H9 (cell line): ENCODE data around the gene EFCAB14. TPM values are rescaled to one million over a fixed set of nuclear protein-coding genes. Genes with fewer than 3 reads are reported as not detected.

ENCODE experiments used
- DNase-seq: peaks from one replicate; pipeline ENCODE4 v3.0.0-alpha.2; 2017
- H2AFZ ChIP-seq: one replicate; pipeline ENCODE4 v1.6.1; 2013; ENCODE audit warnings: mild to moderate bottlenecking, low read length, control low read depth, moderate library complexity
- H2AK5ac ChIP-seq: 2 replicates; pipeline ENCODE4 v1.6.1; 2013; ENCODE audit warnings: low read length, control low read depth, mixed read lengths; ENCODE audit not compliant: insufficient read length
- H2BK120ac ChIP-seq: one replicate; pipeline ENCODE4 v1.6.1; 2013; ENCODE audit warnings: low read depth, mild to moderate bottlenecking, low read length, control low read depth, inconsistent platforms; ENCODE audit not compliant: poor library complexity, severe bottlenecking
- H2BK12ac ChIP-seq: 2 replicates; pipeline ENCODE4 v1.6.1; 2013; ENCODE audit warnings: low read length, control low read depth, mixed read lengths, low read depth; ENCODE audit not compliant: insufficient read length
- H2BK15ac ChIP-seq: 2 replicates; pipeline ENCODE4 v1.6.1; 2013; ENCODE audit warnings: low read depth, low read length, control low read depth
- H2BK20ac ChIP-seq: one replicate; pipeline ENCODE4 v1.6.1; 2013; ENCODE audit warnings: low read depth, mild to moderate bottlenecking, low read length, control low read depth, inconsistent platforms; ENCODE audit not compliant: poor library complexity, severe bottlenecking
- H2BK5ac ChIP-seq: 2 replicates; pipeline ENCODE4 v1.6.1; 2013; ENCODE audit warnings: low read length, control low read depth, mixed read lengths; ENCODE audit not compliant: insufficient read length
- H3K14ac ChIP-seq: 2 replicates; pipeline ENCODE4 v1.6.1; 2013; ENCODE audit warnings: low read length, control low read depth; ENCODE audit not compliant: insufficient read depth
- H3K18ac ChIP-seq: 2 replicates; pipeline ENCODE4 v1.6.1; 2013; ENCODE audit warnings: low read depth, mild to moderate bottlenecking, mixed read lengths, low read length, control low read depth; ENCODE audit not compliant: insufficient read length
- H3K23ac ChIP-seq: 2 replicates; pipeline ENCODE4 v1.6.1; 2013; ENCODE audit warnings: low read length, control low read depth, mixed read lengths, low read depth; ENCODE audit not compliant: insufficient read length
- H3K23me2 ChIP-seq: 2 replicates; pipeline ENCODE4 v1.6.1; 2013; ENCODE audit warnings: low read depth, mild to moderate bottlenecking, mixed read lengths, low read length, control low read depth; ENCODE audit not compliant: insufficient read length, poor library complexity, severe bottlenecking
- H3K27ac ChIP-seq: 2 replicates; pipeline ENCODE4 v1.5.1; 2013; ENCODE audit warnings: low read length, control low read depth, mixed read lengths, low read depth; ENCODE audit not compliant: insufficient read length
- H3K27me3 ChIP-seq: 2 replicates; pipeline ENCODE4 v1.6.1; 2013; ENCODE audit warnings: low read length, control low read depth, inconsistent platforms; ENCODE audit not compliant: insufficient read depth
- H3K4ac ChIP-seq: 2 replicates; pipeline ENCODE4 v1.6.1; 2013; ENCODE audit warnings: low read depth, mild to moderate bottlenecking, control low read depth, inconsistent platforms, low read length, moderate library complexity
- H3K4me1 ChIP-seq: 2 replicates; pipeline ENCODE4 v1.6.1; 2013; ENCODE audit warnings: low read length, control low read depth, inconsistent platforms; ENCODE audit not compliant: insufficient read depth
- H3K4me2 ChIP-seq: 2 replicates; pipeline ENCODE4 v1.6.1; 2013; ENCODE audit warnings: low read length, control low read depth, mixed read lengths; ENCODE audit not compliant: insufficient read length, insufficient read depth
- H3K56ac ChIP-seq: 2 replicates; pipeline ENCODE4 v1.6.1; 2013; ENCODE audit warnings: low read depth, mild to moderate bottlenecking, mixed read lengths, low read length, control low read depth; ENCODE audit not compliant: insufficient read length
- H3K79me1 ChIP-seq: 2 replicates; pipeline ENCODE4 v1.6.1; 2013; ENCODE audit warnings: low read depth, mild to moderate bottlenecking, moderate library complexity, low read length, control low read depth, inconsistent platforms; ENCODE audit not compliant: insufficient read depth, poor library complexity, severe bottlenecking
- H3K79me2 ChIP-seq: 2 replicates; pipeline ENCODE4 v1.6.1; 2013; ENCODE audit warnings: low read length, control low read depth, inconsistent platforms; ENCODE audit not compliant: insufficient read depth
- H3K9ac ChIP-seq: 2 replicates; pipeline ENCODE4 v1.6.1; 2013; ENCODE audit warnings: low read length, control low read depth, mixed read lengths; ENCODE audit not compliant: insufficient read length; ENCODE audit errors: extremely low read depth
- H3K9me3 ChIP-seq: one replicate; pipeline ENCODE4 v1.6.1; 2013; ENCODE audit warnings: low read depth, low read length, inconsistent platforms; ENCODE audit not compliant: control insufficient read depth
- H3T11ph ChIP-seq: one replicate; pipeline ENCODE4 v1.6.1; 2013; ENCODE audit warnings: mild to moderate bottlenecking, low read length, control low read depth, inconsistent platforms
- H4K20me1 ChIP-seq: one replicate; pipeline ENCODE4 v1.6.1; 2013; ENCODE audit not compliant: control insufficient read depth, insufficient read length, insufficient read depth
- H4K5ac ChIP-seq: 2 replicates; pipeline ENCODE4 v1.6.1; 2013; ENCODE audit warnings: low read depth, mild to moderate bottlenecking, mixed read lengths, low read length, control low read depth; ENCODE audit not compliant: insufficient read length
- H4K8ac ChIP-seq: replicated peaks from 2 replicates; pipeline ENCODE4 v1.6.1; 2013; ENCODE audit warnings: low read length, control low read depth, mixed read lengths, low read depth; ENCODE audit not compliant: insufficient read length
- H4K91ac ChIP-seq: 2 replicates; pipeline ENCODE4 v1.6.1; 2013; ENCODE audit warnings: low read depth, mild to moderate bottlenecking, moderate library complexity, mixed read lengths, low read length, control low read depth; ENCODE audit not compliant: insufficient read length
- H3K27ac Mint-ChIP-seq, 3 experiments: 2 replicates in 2 of 3; 3 replicates in 1 of 3; pipeline ENCODE4 v1.8.0; 2020 to 2021; ENCODE audit warnings: mixed read lengths in 3 of 3, mild to moderate bottlenecking in 1 of 3, moderate library complexity in 1 of 3
- H3K27me3 Mint-ChIP-seq: 2 replicates; pipeline ENCODE4 v1.8.0; 2021; ENCODE audit warnings: low read depth, mild to moderate bottlenecking, moderate library complexity, mixed read lengths
- H3K36me3 Mint-ChIP-seq, 3 experiments: 2 replicates in 2 of 3; 3 replicates in 1 of 3; pipeline ENCODE4 v1.8.0; 2020 to 2021; ENCODE audit warnings: low read depth in 3 of 3, mixed read lengths in 3 of 3; ENCODE audit not compliant: insufficient read depth in 1 of 3
- H3K4me1 Mint-ChIP-seq, 2 experiments: 2 replicates each; pipeline ENCODE4 v1.8.0; 2020; ENCODE audit warnings: mixed read lengths in 2 of 2
- H3K4me3 Mint-ChIP-seq, 2 experiments: 2 replicates in 1 of 2; 3 replicates in 1 of 2; pipeline ENCODE4 v1.8.0; 2020 to 2021; ENCODE audit warnings: mild to moderate bottlenecking in 2 of 2, mixed read lengths in 2 of 2, moderate library complexity in 1 of 2
- H3K9me3 Mint-ChIP-seq, 2 experiments: 2 replicates in 1 of 2; 3 replicates in 1 of 2; pipeline ENCODE4 v1.8.0; 2020; ENCODE audit warnings: mild to moderate bottlenecking in 2 of 2, mixed read lengths in 2 of 2, moderate library complexity in 1 of 2
- WGBS: extraction: QIAGEN DNeasy Blood & Tissue Kit; methylation state at CpG from one replicate; pipeline ENCODE4 v1.1.7; 2013; ENCODE audit warnings: missing lambda C conversion rate, low lambda C conversion rate, mixed read lengths; ENCODE audit not compliant: insufficient read length; ENCODE audit errors: extremely low coverage; 5-methylcytosine and 5-hydroxymethylcytosine counted together
- total RNA-seq: library from RNA; stranded (reverse); gene quantifications from 2 replicates; pipeline ENCODE4 v1.2.1, GENCODE V29; 2021
- TF ChIP-seq, protein P1 (sequence below): fragments of 200-600 bp; sonication (generic); conservative IDR thresholded peaks from 3 replicates; pipeline ENCODE4 v1.8.0; 2021; ENCODE audit warnings: antibody characterized with exemption, mild to moderate bottlenecking

Gene EFCAB14
- total RNA-seq, 1 experiment from 2014 or later = 42.2 TPM

DNA sequence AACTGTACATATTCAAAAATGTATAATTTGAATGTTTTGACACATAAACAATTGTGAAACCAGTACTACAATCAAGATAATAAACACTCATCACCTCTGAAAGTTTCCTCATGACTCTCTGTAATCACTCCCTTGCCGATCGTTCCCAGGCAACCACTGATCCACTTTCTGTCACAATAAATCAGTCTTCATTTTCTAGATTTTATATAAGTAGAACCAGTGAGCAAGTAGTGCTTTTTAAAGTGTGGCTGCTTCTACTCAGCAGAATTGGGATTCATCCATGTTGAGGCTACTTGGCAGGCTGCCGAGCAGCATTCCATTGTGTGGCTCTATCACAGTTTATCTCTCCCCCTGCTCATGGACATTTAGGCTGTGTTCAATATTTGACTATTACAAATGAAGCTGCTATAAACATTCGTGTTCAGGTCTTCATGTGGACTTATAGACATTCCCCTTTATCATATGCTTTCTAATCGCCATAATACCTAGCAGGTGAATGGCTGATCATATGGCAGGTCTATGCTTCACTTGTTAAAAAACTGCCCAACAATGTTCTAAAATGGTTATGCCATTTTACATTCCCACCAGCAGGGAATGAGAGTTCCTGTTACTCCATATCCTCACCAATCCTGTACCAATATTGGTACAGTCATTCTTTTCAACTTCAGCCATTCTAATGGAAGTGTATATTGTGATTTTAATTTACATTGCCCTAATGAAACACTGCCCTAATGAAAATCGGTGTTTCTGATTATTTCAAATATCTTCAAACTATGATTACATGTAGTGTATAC lies 26.7 kb downstream of the EFCAB14 start:
- H3K4me3 Mint-ChIP-seq = no peak overlapping the region
- H2AFZ ChIP-seq = no peak overlapping the region
- H3K23me2 ChIP-seq = no peaks in the 10 kb centered on the region
- H2AK5ac ChIP-seq = no peak overlapping the region
- no peak overlapping the region for H4K8ac ChIP-seq
- no peak overlapping the region for H2BK5ac ChIP-seq
- no peak overlapping the region for H3K27ac ChIP-seq
- H3K79me2 ChIP-seq = no peaks in the 10 kb centered on the region
- no peak overlapping the region for H3T11ph ChIP-seq
- H3K27ac Mint-ChIP-seq = no peak overlapping the region
- H3K4me1 ChIP-seq = no peaks in the 10 kb centered on the region
- no peak overlapping the region for H3K4ac ChIP-seq
- no peak overlapping the region for H2BK20ac ChIP-seq
- TF ChIP-seq, protein P1, sequence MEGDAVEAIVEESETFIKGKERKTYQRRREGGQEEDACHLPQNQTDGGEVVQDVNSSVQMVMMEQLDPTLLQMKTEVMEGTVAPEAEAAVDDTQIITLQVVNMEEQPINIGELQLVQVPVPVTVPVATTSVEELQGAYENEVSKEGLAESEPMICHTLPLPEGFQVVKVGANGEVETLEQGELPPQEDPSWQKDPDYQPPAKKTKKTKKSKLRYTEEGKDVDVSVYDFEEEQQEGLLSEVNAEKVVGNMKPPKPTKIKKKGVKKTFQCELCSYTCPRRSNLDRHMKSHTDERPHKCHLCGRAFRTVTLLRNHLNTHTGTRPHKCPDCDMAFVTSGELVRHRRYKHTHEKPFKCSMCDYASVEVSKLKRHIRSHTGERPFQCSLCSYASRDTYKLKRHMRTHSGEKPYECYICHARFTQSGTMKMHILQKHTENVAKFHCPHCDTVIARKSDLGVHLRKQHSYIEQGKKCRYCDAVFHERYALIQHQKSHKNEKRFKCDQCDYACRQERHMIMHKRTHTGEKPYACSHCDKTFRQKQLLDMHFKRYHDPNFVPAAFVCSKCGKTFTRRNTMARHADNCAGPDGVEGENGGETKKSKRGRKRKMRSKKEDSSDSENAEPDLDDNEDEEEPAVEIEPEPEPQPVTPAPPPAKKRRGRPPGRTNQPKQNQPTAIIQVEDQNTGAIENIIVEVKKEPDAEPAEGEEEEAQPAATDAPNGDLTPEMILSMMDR = no peak; the same call in 2 of the 3 replicates
- peaks cover 13 to 63% (median 53%) of the 10 kb centered on the region in 3 experiments; a peak in 6 of 7 replicates for H3K36me3 Mint-ChIP-seq
- no peaks in the 10 kb centered on the region for H3K4me1 Mint-ChIP-seq
- H2BK15ac ChIP-seq = no peak overlapping the region
- no peak overlapping the region for H2BK12ac ChIP-seq
- H3K14ac ChIP-seq = no peak overlapping the region
- H3K9me3 Mint-ChIP-seq = no peaks in the 10 kb centered on the region
- no CpG with 5 or more reads among the region's 6 CpGs for WGBS
- no peaks in the 10 kb centered on the region for H3K27me3 ChIP-seq
- H2BK120ac ChIP-seq = no peak overlapping the region
- no peak overlapping the region for H3K9ac ChIP-seq
- H3K9me3 ChIP-seq = no peaks in the 10 kb centered on the region
- no peaks in the 10 kb centered on the region for H3K27me3 Mint-ChIP-seq
- H3K4me2 ChIP-seq = no peak overlapping the region
- H4K20me1 ChIP-seq = no peaks in the 10 kb centered on the region
- H3K79me1 ChIP-seq = no peaks in the 10 kb centered on the region
- H4K91ac ChIP-seq = no peak overlapping the region
- no peak overlapping the region for H3K56ac ChIP-seq
- no peak overlapping the region for H3K23ac ChIP-seq
- H4K5ac ChIP-seq = no peak overlapping the region
- no peak overlapping the region for H3K18ac ChIP-seq
- DNase-seq = no peak
